Activated CD4-positive, alpha-beta memory T cell treated with anti-CD3 and anti-CD28 coated beads, Interleukin-2, amount 10 ng/mL, durations not matched to agents 7 days and 5 days (primary cell): ENCODE measurements around the gene LEMD1. TPM values are rescaled to one million over a fixed set of nuclear protein-coding genes. Genes with fewer than 3 reads are reported as not detected.
"Not testable (repeated sequence)": the region's sequence is repeated elsewhere in the genome, so short reads cannot be mapped to it uniquely, and the experiment has no call there.

Source experiments
- CTCF ChIA-PET: fragments of 350-600 bp; sonication (Branson Sonifier 250); formaldehyde crosslinking; loops from one replicate; lab custom pipeline; 2021; ENCODE audit warnings: antibody characterized with exemption, inconsistent platforms; lab: Charles Lee
- POLR2A ChIA-PET: fragments of 350-600 bp; sonication (Branson Sonifier 250); formaldehyde crosslinking; loops from one replicate; lab custom pipeline; 2021; ENCODE audit warnings: antibody characterized with exemption; lab: Charles Lee
- DNase-seq: peaks from one replicate; pipeline ENCODE4 v3.0.0-alpha.2; 2020
- H3K27ac Mint-ChIP-seq: one replicate; pipeline ENCODE4 v1.8.0; 2021; ENCODE audit warnings: mild to moderate bottlenecking, mixed read lengths
- H3K27me3 Mint-ChIP-seq: one replicate; pipeline ENCODE4 v1.8.0; 2021; ENCODE audit warnings: mixed read lengths
- H3K36me3 Mint-ChIP-seq: one replicate; pipeline ENCODE4 v1.8.0; 2021; ENCODE audit warnings: low read depth, mixed read lengths
- H3K4me1 Mint-ChIP-seq: one replicate; pipeline ENCODE4 v1.8.0; 2021; ENCODE audit warnings: mixed read lengths
- H3K4me3 Mint-ChIP-seq: one replicate; pipeline ENCODE4 v1.8.0; 2021; ENCODE audit warnings: mild to moderate bottlenecking, mixed read lengths
- H3K9me3 Mint-ChIP-seq: one replicate; pipeline ENCODE4 v1.8.0; 2021; ENCODE audit warnings: mixed read lengths
- total RNA-seq, 2 experiments: library from RNA; stranded (reverse); gene quantifications; one replicate each; pipeline ENCODE4 v1.2.3, GENCODE V29; 2021

Gene LEMD1
- total RNA-seq, 2 experiments from 2014 or later: 1.1 to 2.2 TPM

- H3K27ac Mint-ChIP-seq: no peak overlapping the region
- H3K9me3 Mint-ChIP-seq: no peaks in the 10 kb centered on the region
- no peaks in the 10 kb centered on the region for H3K36me3 Mint-ChIP-seq
- H3K27me3 Mint-ChIP-seq: peaks cover 29% of the 10 kb centered on the region
- no peaks in the 10 kb centered on the region for H3K4me1 Mint-ChIP-seq
- ChIA-PET CTCF (no interaction called here), POLR2A (no interaction called here)
- no peak overlapping the region for H3K4me3 Mint-ChIP-seq
- DNase-seq: no peak
Measured at GRCh38 chr1:205417870-205418635, 3.8 kb downstream of the LEMD1 start.

DNA sequence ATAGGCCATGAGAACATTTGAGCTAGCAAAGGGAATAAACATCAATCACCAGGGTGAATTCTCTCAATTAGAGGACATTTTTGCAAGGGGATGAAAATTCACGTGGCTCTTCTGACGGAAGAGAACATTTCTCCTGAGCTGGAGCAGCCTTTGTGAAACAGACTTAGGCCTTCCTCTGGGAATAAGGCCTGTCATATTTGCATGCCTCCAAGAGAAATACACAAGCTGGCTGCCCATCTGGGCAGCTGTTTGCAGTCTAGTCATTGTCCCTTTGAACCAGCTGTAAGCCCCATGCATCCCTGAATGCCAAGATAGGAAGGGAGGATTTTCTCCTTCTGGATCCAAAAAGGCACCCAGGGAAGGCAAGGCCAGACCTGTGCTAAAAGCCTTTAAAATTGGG, 5.5 kb downstream of the LEMD1 start:
- no peak for DNase-seq
- ChIA-PET POLR2A (interaction anchor here (0.9 to 1.2 kb wide), 2 partner anchors 26 to 62 kb away, joined by 3 read pairs; no protein-coding TSS in a partner anchor), CTCF (interaction anchor here (0.5 to 1.8 kb wide), 6 partner anchors 8 to 1549 kb away, joined by 3 to 8 read pairs (median 4); no protein-coding TSS in a partner anchor)
- no peaks in the 10 kb centered on the region for H3K9me3 Mint-ChIP-seq
- no peak overlapping the region for H3K4me3 Mint-ChIP-seq
- H3K4me1 Mint-ChIP-seq: no peaks in the 10 kb centered on the region
- no peaks in the 10 kb centered on the region for H3K36me3 Mint-ChIP-seq
- H3K27ac Mint-ChIP-seq: no peak overlapping the region
- H3K27me3 Mint-ChIP-seq: peaks cover 20% of the 10 kb centered on the region

- H3K27me3 Mint-ChIP-seq: peaks cover 18% of the 10 kb centered on the region
- CTCF ChIA-PET: interaction anchor here (0.7 to 0.8 kb wide), 2 partner anchors 57 to 65 kb away, joined by 4 to 7 read pairs; no protein-coding TSS in a partner anchor
Measured at GRCh38 chr1:205410581-205411298, 11.1 kb downstream of the LEMD1 start.

GRCh38 chr1:205407970-205408369, 13.9 kb downstream of the LEMD1 start:
- Mint-ChIP-seq H3K27me3 (peaks cover 26% of the 10 kb centered on the region), H3K9me3 (peaks cover 1% of the 10 kb centered on the region), H3K36me3 (peaks cover 2% of the 10 kb centered on the region), H3K4me3 (no peak overlapping the region), H3K27ac (no peak overlapping the region), H3K4me1 (peaks cover 13% of the 10 kb centered on the region)
- ChIA-PET CTCF (interaction anchor here (1.2 kb wide), 1 partner anchor 77 kb away, joined by 3 read pairs; no protein-coding TSS in a partner anchor), POLR2A (no interaction called here)
- no peak for DNase-seq

More at GRCh38 chr1:205410581-205411298, 11.1 kb downstream of the LEMD1 start:
- no peak for DNase-seq
- no peaks in the 10 kb centered on the region for H3K36me3 Mint-ChIP-seq
- POLR2A ChIA-PET: no interaction called here
- H3K4me3 Mint-ChIP-seq: no peak overlapping the region
- H3K4me1 Mint-ChIP-seq: peaks cover 10% of the 10 kb centered on the region
- no peak overlapping the region for H3K27ac Mint-ChIP-seq
- H3K9me3 Mint-ChIP-seq: no peaks in the 10 kb centered on the region

GRCh38 chr1:205406252-205406651, 15.6 kb downstream of the LEMD1 start:
- H3K4me3 Mint-ChIP-seq, DNase-seq, H3K27ac Mint-ChIP-seq, H3K9me3 Mint-ChIP-seq, POLR2A ChIA-PET, H3K36me3 Mint-ChIP-seq: not testable (repeated sequence)
- Mint-ChIP-seq H3K27me3 (peaks cover 26% of the 10 kb centered on the region), H3K4me1 (peaks cover 13% of the 10 kb centered on the region)
- CTCF ChIA-PET: interaction anchor here (1.1 kb wide), 1 partner anchor 25 kb away, joined by 4 read pairs; no protein-coding TSS in a partner anchor

- H3K4me1 Mint-ChIP-seq: peaks cover 13% of the 10 kb centered on the region
- POLR2A ChIA-PET, H3K4me3 Mint-ChIP-seq, DNase-seq, CTCF ChIA-PET, H3K36me3 Mint-ChIP-seq, H3K9me3 Mint-ChIP-seq, H3K27ac Mint-ChIP-seq: not testable (repeated sequence)
- peaks cover 24% of the 10 kb centered on the region for H3K27me3 Mint-ChIP-seq
Measured at GRCh38 chr1:205404484-205404883, 17.4 kb downstream of the LEMD1 start.

GRCh38 chr1:205398586-205398985, 23.3 kb downstream of the LEMD1 start:
- no peak overlapping the region for H3K4me3 Mint-ChIP-seq

GRCh38 chr1:205396967-205397616, 24.8 kb downstream of the LEMD1 start:
- no peak overlapping the region for H3K4me3 Mint-ChIP-seq
- POLR2A ChIA-PET: interaction anchor here (2.4 kb wide), 1 partner anchor 88 kb away, joined by 7 read pairs; no protein-coding TSS in a partner anchor
- no peaks in the 10 kb centered on the region for H3K4me1 Mint-ChIP-seq
- no peak for DNase-seq
- CTCF ChIA-PET: interaction anchor here (0.5 to 4.4 kb wide), 21 partner anchors 9 to 160 kb away, joined by 3 to 81 read pairs (median 4); no protein-coding TSS in a partner anchor
- H3K9me3 Mint-ChIP-seq: no peaks in the 10 kb centered on the region
- H3K27me3 Mint-ChIP-seq: peaks cover 30% of the 10 kb centered on the region
- no peaks in the 10 kb centered on the region for H3K36me3 Mint-ChIP-seq
- no peak overlapping the region for H3K27ac Mint-ChIP-seq

More at GRCh38 chr1:205398586-205398985, 23.3 kb downstream of the LEMD1 start:
- H3K27me3 Mint-ChIP-seq: peaks cover 30% of the 10 kb centered on the region
- H3K27ac Mint-ChIP-seq: no peak overlapping the region
- ChIA-PET POLR2A (no interaction called here), CTCF (interaction anchor here (2.8 to 4.4 kb wide), 3 partner anchors 33 to 88 kb away, joined by 13 to 81 read pairs (median 35); no protein-coding TSS in a partner anchor)
- H3K4me1 Mint-ChIP-seq: no peaks in the 10 kb centered on the region
- DNase-seq: no peak
- no peaks in the 10 kb centered on the region for H3K36me3 Mint-ChIP-seq
- no peaks in the 10 kb centered on the region for H3K9me3 Mint-ChIP-seq

GRCh38 chr1:205395616-205396015, 26.2 kb downstream of the LEMD1 start:
- ChIA-PET CTCF (interaction anchor here (1.5 to 4.4 kb wide), 9 partner anchors 8 to 129 kb away, joined by 4 to 81 read pairs (median 9); no protein-coding TSS in a partner anchor), POLR2A (interaction anchor here (2.4 kb wide), 1 partner anchor 90 kb away, joined by 7 read pairs; no protein-coding TSS in a partner anchor)
- peaks cover 34% of the 10 kb centered on the region for H3K27me3 Mint-ChIP-seq
- DNase-seq: no peak
- H3K9me3 Mint-ChIP-seq: no peaks in the 10 kb centered on the region
- no peaks in the 10 kb centered on the region for H3K36me3 Mint-ChIP-seq
- H3K4me3 Mint-ChIP-seq: no peak overlapping the region
- no peaks in the 10 kb centered on the region for H3K4me1 Mint-ChIP-seq
- no peak overlapping the region for H3K27ac Mint-ChIP-seq

DNA sequence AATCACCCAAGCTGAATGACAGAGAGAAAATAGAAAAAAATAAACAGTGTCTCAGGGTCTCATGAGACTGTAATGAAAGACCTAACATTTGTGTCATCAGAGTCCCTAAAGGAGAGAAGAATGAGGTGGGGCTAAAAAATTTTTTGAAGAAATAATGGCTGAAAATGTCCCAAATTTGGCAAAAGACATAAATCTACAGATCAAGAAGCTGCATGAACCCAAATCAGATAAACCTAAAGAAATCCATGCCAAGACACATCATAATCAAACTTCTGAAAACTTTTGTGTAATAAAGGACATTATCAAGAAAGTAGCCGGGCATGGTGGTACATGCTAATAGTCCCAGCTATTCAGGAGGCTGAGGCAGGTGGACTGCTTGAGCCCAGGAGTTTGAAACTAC, 29.2 kb downstream of the LEMD1 start:
- POLR2A ChIA-PET: no interaction called here
- no peak for DNase-seq
- Mint-ChIP-seq H3K27me3 (peaks cover 37% of the 10 kb centered on the region), H3K36me3 (no peaks in the 10 kb centered on the region), H3K4me1 (no peaks in the 10 kb centered on the region), H3K9me3 (no peaks in the 10 kb centered on the region), H3K4me3 (no peak overlapping the region), H3K27ac (no peak overlapping the region)
- CTCF ChIA-PET: interaction anchor here (2.2 kb wide), 1 partner anchor 131 kb away, joined by 6 read pairs; no protein-coding TSS in a partner anchor

GRCh38 chr1:205391386-205391785, 30.5 kb downstream of the LEMD1 start:
- CTCF ChIA-PET: interaction anchor here (1.1 to 2.2 kb wide), 3 partner anchors 37 to 133 kb away, joined by 4 to 6 read pairs (median 4); no protein-coding TSS in a partner anchor
- no peaks in the 10 kb centered on the region for H3K36me3 Mint-ChIP-seq
- POLR2A ChIA-PET: no interaction called here

GRCh38 chr1:205387845-205388244, 34.0 kb downstream of the LEMD1 start:
- no peak overlapping the region for H3K4me3 Mint-ChIP-seq
- no peaks in the 10 kb centered on the region for H3K4me1 Mint-ChIP-seq
- H3K9me3 Mint-ChIP-seq: no peaks in the 10 kb centered on the region
- ChIA-PET POLR2A (no interaction called here), CTCF (interaction anchor here (1.5 to 2.8 kb wide), 4 partner anchors 8 to 100 kb away, joined by 5 to 10 read pairs (median 8); no protein-coding TSS in a partner anchor)
- peaks cover 24% of the 10 kb centered on the region for H3K27me3 Mint-ChIP-seq
- H3K36me3 Mint-ChIP-seq: no peaks in the 10 kb centered on the region
- DNase-seq: no peak
- H3K27ac Mint-ChIP-seq: no peak overlapping the region

More at GRCh38 chr1:205391386-205391785, 30.5 kb downstream of the LEMD1 start:
- H3K4me3 Mint-ChIP-seq: no peak overlapping the region
- H3K4me1 Mint-ChIP-seq: no peaks in the 10 kb centered on the region
- no peak overlapping the region for H3K27ac Mint-ChIP-seq
- no peaks in the 10 kb centered on the region for H3K9me3 Mint-ChIP-seq
- H3K27me3 Mint-ChIP-seq: peaks cover 32% of the 10 kb centered on the region
- DNase-seq: no peak
